ENCODE measurements around the gene OSBPL10.

GRCh38 chr3:31696009-31696297 is 285.1 kb downstream of the OSBPL10 start:
- TF ChIP-seq CTCF (conservative IDR thresholded peaks at IDR 0.05; ENCODE audit: low read length) (no peak), EZH2phosphoT487 (IDR thresholded peaks at IDR 0.05; ENCODE audit: borderline replicate concordance) (no peak)

All from Loucy (cell line).